H9 (cell line): ENCODE measurements around the gene LMF1. TPM values are rescaled to one million over a fixed set of nuclear protein-coding genes. Genes with fewer than 3 reads are reported as not detected.
A peak's percentile ranks its signal among the peaks of the same experiment; 100 is the strongest.

Experiments
- DNase-seq: peaks from one replicate; pipeline ENCODE4 v3.0.0-alpha.2; 2017
- H2AFZ ChIP-seq: one replicate; pipeline ENCODE4 v1.6.1; 2013; ENCODE audit warnings: mild to moderate bottlenecking, low read length, control low read depth, moderate library complexity
- H2AK5ac ChIP-seq: 2 replicates; pipeline ENCODE4 v1.6.1; 2013; ENCODE audit warnings: low read length, control low read depth, mixed read lengths; ENCODE audit not compliant: insufficient read length
- H2BK120ac ChIP-seq: one replicate; pipeline ENCODE4 v1.6.1; 2013; ENCODE audit warnings: low read depth, mild to moderate bottlenecking, low read length, control low read depth, inconsistent platforms; ENCODE audit not compliant: poor library complexity, severe bottlenecking
- H2BK12ac ChIP-seq: 2 replicates; pipeline ENCODE4 v1.6.1; 2013; ENCODE audit warnings: low read length, control low read depth, mixed read lengths, low read depth; ENCODE audit not compliant: insufficient read length
- H2BK15ac ChIP-seq: 2 replicates; pipeline ENCODE4 v1.6.1; 2013; ENCODE audit warnings: low read depth, low read length, control low read depth
- H2BK20ac ChIP-seq: one replicate; pipeline ENCODE4 v1.6.1; 2013; ENCODE audit warnings: low read depth, mild to moderate bottlenecking, low read length, control low read depth, inconsistent platforms; ENCODE audit not compliant: poor library complexity, severe bottlenecking
- H2BK5ac ChIP-seq: 2 replicates; pipeline ENCODE4 v1.6.1; 2013; ENCODE audit warnings: low read length, control low read depth, mixed read lengths; ENCODE audit not compliant: insufficient read length
- H3K14ac ChIP-seq: 2 replicates; pipeline ENCODE4 v1.6.1; 2013; ENCODE audit warnings: low read length, control low read depth; ENCODE audit not compliant: insufficient read depth
- H3K18ac ChIP-seq: 2 replicates; pipeline ENCODE4 v1.6.1; 2013; ENCODE audit warnings: low read depth, mild to moderate bottlenecking, mixed read lengths, low read length, control low read depth; ENCODE audit not compliant: insufficient read length
- H3K23ac ChIP-seq: 2 replicates; pipeline ENCODE4 v1.6.1; 2013; ENCODE audit warnings: low read length, control low read depth, mixed read lengths, low read depth; ENCODE audit not compliant: insufficient read length
- H3K23me2 ChIP-seq: 2 replicates; pipeline ENCODE4 v1.6.1; 2013; ENCODE audit warnings: low read depth, mild to moderate bottlenecking, mixed read lengths, low read length, control low read depth; ENCODE audit not compliant: insufficient read length, poor library complexity, severe bottlenecking
- H3K27ac ChIP-seq: 2 replicates; pipeline ENCODE4 v1.5.1; 2013; ENCODE audit warnings: low read length, control low read depth, mixed read lengths, low read depth; ENCODE audit not compliant: insufficient read length
- H3K27me3 ChIP-seq: 2 replicates; pipeline ENCODE4 v1.6.1; 2013; ENCODE audit warnings: low read length, control low read depth, inconsistent platforms; ENCODE audit not compliant: insufficient read depth
- H3K4ac ChIP-seq: 2 replicates; pipeline ENCODE4 v1.6.1; 2013; ENCODE audit warnings: low read depth, mild to moderate bottlenecking, control low read depth, inconsistent platforms, low read length, moderate library complexity
- H3K4me1 ChIP-seq: 2 replicates; pipeline ENCODE4 v1.6.1; 2013; ENCODE audit warnings: low read length, control low read depth, inconsistent platforms; ENCODE audit not compliant: insufficient read depth
- H3K4me2 ChIP-seq: 2 replicates; pipeline ENCODE4 v1.6.1; 2013; ENCODE audit warnings: low read length, control low read depth, mixed read lengths; ENCODE audit not compliant: insufficient read length, insufficient read depth
- H3K56ac ChIP-seq: 2 replicates; pipeline ENCODE4 v1.6.1; 2013; ENCODE audit warnings: low read depth, mild to moderate bottlenecking, mixed read lengths, low read length, control low read depth; ENCODE audit not compliant: insufficient read length
- H3K79me1 ChIP-seq: 2 replicates; pipeline ENCODE4 v1.6.1; 2013; ENCODE audit warnings: low read depth, mild to moderate bottlenecking, moderate library complexity, low read length, control low read depth, inconsistent platforms; ENCODE audit not compliant: insufficient read depth, poor library complexity, severe bottlenecking
- H3K79me2 ChIP-seq: 2 replicates; pipeline ENCODE4 v1.6.1; 2013; ENCODE audit warnings: low read length, control low read depth, inconsistent platforms; ENCODE audit not compliant: insufficient read depth
- H3K9ac ChIP-seq: 2 replicates; pipeline ENCODE4 v1.6.1; 2013; ENCODE audit warnings: low read length, control low read depth, mixed read lengths; ENCODE audit not compliant: insufficient read length; ENCODE audit errors: extremely low read depth
- H3K9me3 ChIP-seq: one replicate; pipeline ENCODE4 v1.6.1; 2013; ENCODE audit warnings: low read depth, low read length, inconsistent platforms; ENCODE audit not compliant: control insufficient read depth
- H3T11ph ChIP-seq: one replicate; pipeline ENCODE4 v1.6.1; 2013; ENCODE audit warnings: mild to moderate bottlenecking, low read length, control low read depth, inconsistent platforms
- H4K20me1 ChIP-seq: one replicate; pipeline ENCODE4 v1.6.1; 2013; ENCODE audit not compliant: control insufficient read depth, insufficient read length, insufficient read depth
- H4K5ac ChIP-seq: 2 replicates; pipeline ENCODE4 v1.6.1; 2013; ENCODE audit warnings: low read depth, mild to moderate bottlenecking, mixed read lengths, low read length, control low read depth; ENCODE audit not compliant: insufficient read length
- H4K8ac ChIP-seq: replicated peaks from 2 replicates; pipeline ENCODE4 v1.6.1; 2013; ENCODE audit warnings: low read length, control low read depth, mixed read lengths, low read depth; ENCODE audit not compliant: insufficient read length
- H4K91ac ChIP-seq: 2 replicates; pipeline ENCODE4 v1.6.1; 2013; ENCODE audit warnings: low read depth, mild to moderate bottlenecking, moderate library complexity, mixed read lengths, low read length, control low read depth; ENCODE audit not compliant: insufficient read length
- H3K27ac Mint-ChIP-seq, 3 experiments: 2 replicates in 2 of 3; 3 replicates in 1 of 3; pipeline ENCODE4 v1.8.0; 2020 to 2021; ENCODE audit warnings: mixed read lengths in 3 of 3, mild to moderate bottlenecking in 1 of 3, moderate library complexity in 1 of 3
- H3K27me3 Mint-ChIP-seq: 2 replicates; pipeline ENCODE4 v1.8.0; 2021; ENCODE audit warnings: low read depth, mild to moderate bottlenecking, moderate library complexity, mixed read lengths
- H3K36me3 Mint-ChIP-seq, 3 experiments: 2 replicates in 2 of 3; 3 replicates in 1 of 3; pipeline ENCODE4 v1.8.0; 2020 to 2021; ENCODE audit warnings: low read depth in 3 of 3, mixed read lengths in 3 of 3; ENCODE audit not compliant: insufficient read depth in 1 of 3
- H3K4me1 Mint-ChIP-seq, 2 experiments: 2 replicates each; pipeline ENCODE4 v1.8.0; 2020; ENCODE audit warnings: mixed read lengths in 2 of 2
- H3K4me3 Mint-ChIP-seq, 2 experiments: 2 replicates in 1 of 2; 3 replicates in 1 of 2; pipeline ENCODE4 v1.8.0; 2020 to 2021; ENCODE audit warnings: mild to moderate bottlenecking in 2 of 2, mixed read lengths in 2 of 2, moderate library complexity in 1 of 2
- H3K9me3 Mint-ChIP-seq, 2 experiments: 2 replicates in 1 of 2; 3 replicates in 1 of 2; pipeline ENCODE4 v1.8.0; 2020; ENCODE audit warnings: mild to moderate bottlenecking in 2 of 2, mixed read lengths in 2 of 2, moderate library complexity in 1 of 2
- CTCF ChIP-seq: fragments of 200-600 bp; sonication (generic); conservative IDR thresholded peaks from 3 replicates; pipeline ENCODE4 v1.8.0; 2021; ENCODE audit warnings: antibody characterized with exemption, mild to moderate bottlenecking
- WGBS: extraction: QIAGEN DNeasy Blood & Tissue Kit; methylation state at CpG from one replicate; pipeline ENCODE4 v1.1.7; 2013; ENCODE audit warnings: missing lambda C conversion rate, low lambda C conversion rate, mixed read lengths; ENCODE audit not compliant: insufficient read length; ENCODE audit errors: extremely low coverage; 5-methylcytosine and 5-hydroxymethylcytosine counted together
- total RNA-seq: library from RNA; stranded (reverse); gene quantifications from 2 replicates; pipeline ENCODE4 v1.2.1, GENCODE V29; 2021

LMF1 gene
- total RNA-seq, 1 experiment from 2014 or later: 7.1 TPM

- H2AFZ ChIP-seq: no peak overlapping the region
These were observed 92.6 kb downstream of the LMF1 start for GRCh38 chr16:878072-878784.

More at GRCh38 chr16:878072-878784, 92.6 kb downstream of the LMF1 start:
- Histone ChIP-seq H3K79me2 (no peaks in the 10 kb centered on the region), H3K4me2 (no peak overlapping the region), H4K5ac (no peak overlapping the region), H3K9ac (no peak overlapping the region), H4K91ac (no peak overlapping the region), H2BK120ac (no peak overlapping the region), H3K27ac (no peak overlapping the region), H3T11ph (no peak overlapping the region), H3K79me1 (no peaks in the 10 kb centered on the region), H2BK12ac (no peak overlapping the region), H4K20me1 (no peaks in the 10 kb centered on the region), H2BK20ac (no peak overlapping the region), H3K18ac (no peak overlapping the region), H3K23me2 (no peaks in the 10 kb centered on the region), H3K4ac (no peak overlapping the region), H3K23ac (no peak overlapping the region), H4K8ac (no peak overlapping the region), H3K56ac (no peak overlapping the region), H3K4me1 (no peaks in the 10 kb centered on the region), H3K27me3 (no peaks in the 10 kb centered on the region), H3K9me3 (no peaks in the 10 kb centered on the region), H3K14ac (no peak overlapping the region), H2BK5ac (no peak overlapping the region), H2AK5ac (no peak overlapping the region), H2BK15ac (no peak overlapping the region)
- Mint-ChIP-seq H3K36me3 (no peaks in the 10 kb centered on the region), H3K27ac (peak overlapping the region in 1 of 3 experiments; percentile 44; a peak in 1 of 7 replicates), H3K4me3 (no peak overlapping the region), H3K4me1 (peaks cover 0 to 5% of the 10 kb centered on the region in 2 experiments; a peak in 3 of 4 replicates), H3K27me3 (peaks cover 9% of the 10 kb centered on the region), H3K9me3 (no peaks in the 10 kb centered on the region)
- peak; percentile 60 for TF ChIP-seq CTCF
- peak; percentile 59 for DNase-seq
- no CpG with 5 or more reads among the region's 44 CpGs for WGBS
